PC-9 (cell line): Measurements from ENCODE around the gene IL20RA. TPM values are rescaled to one million over a fixed set of nuclear protein-coding genes. Genes with fewer than 3 reads are reported as not detected.

ENCODE experiments used
- BruUV-seq: library from RNA; stranded (reverse); fragments of 400-500 nt; replicated peaks from 2 replicates; lab custom pipeline; 2021; lab: Mats Ljungman, UMichigan
- CTCF ChIA-PET: fragments of 300-600 bp; sonication (Branson Sonifier 250); formaldehyde crosslinking; loops from one replicate; lab custom pipeline; 2022; ENCODE audit warnings: antibody characterized with exemption; lab: Charles Lee
- POLR2A ChIA-PET: fragments of 300-600 bp; sonication (Branson Sonifier 250); formaldehyde crosslinking; loops from one replicate; lab custom pipeline; 2022; ENCODE audit warnings: antibody characterized with exemption; ENCODE audit not compliant: unreplicated experiment; lab: Charles Lee
- DNase-seq, 2 experiments: peaks; one replicate each; pipeline versions ENCODE4 v3.0.0 to v3.0.0-alpha.2; 2015 to 2022; ENCODE audit warnings: mixed read lengths in 1 of 2
- H2AFZ ChIP-seq: fragments of 200-600 bp; sonication (generic); 2 replicates; pipeline ENCODE4 v1.8.1; 2017; ENCODE audit warnings: antibody characterized with exemption
- H3F3A ChIP-seq: fragments of 200-600 bp; sonication (generic); 2 replicates; pipeline ENCODE4 v1.8.1; 2017; ENCODE audit warnings: antibody characterized with exemption, mild to moderate bottlenecking, low read depth; ENCODE audit not compliant: insufficient read depth
- H3K27ac ChIP-seq: fragments of 200-600 bp; sonication (generic); 2 replicates; pipeline ENCODE4 v1.6.1; 2016; ENCODE audit warnings: mixed run types
- H3K27me3 ChIP-seq: fragments of 200-600 bp; sonication (generic); 2 replicates; pipeline ENCODE4 v1.6.1; 2016; ENCODE audit warnings: low read depth, mixed run types; ENCODE audit not compliant: insufficient read depth
- H3K36me3 ChIP-seq: fragments of 200-600 bp; sonication (generic); 2 replicates; pipeline ENCODE4 v1.6.1; 2016; ENCODE audit warnings: low read depth, mixed run types
- H3K4me1 ChIP-seq: fragments of 200-600 bp; sonication (generic); replicated peaks from 2 replicates; pipeline ENCODE4 v1.6.1; 2016; ENCODE audit warnings: mixed run types; ENCODE audit not compliant: insufficient read depth
- H3K4me2 ChIP-seq: fragments of 200-600 bp; sonication (generic); 2 replicates; pipeline ENCODE4 v1.6.1; 2017; ENCODE audit warnings: mixed run types
- H3K4me3 ChIP-seq: fragments of 200-600 bp; sonication (generic); 2 replicates; pipeline ENCODE4 v1.6.1; 2016; ENCODE audit warnings: mixed run types
- H3K79me2 ChIP-seq: fragments of 200-600 bp; sonication (generic); 2 replicates; pipeline ENCODE4 v1.6.1; 2017; ENCODE audit warnings: low read depth, mixed run types
- H3K9me2 ChIP-seq: fragments of 200-600 bp; sonication (generic); 2 replicates; pipeline ENCODE4 v1.8.1; 2017; ENCODE audit warnings: mild to moderate bottlenecking; ENCODE audit not compliant: insufficient read depth
- H3K9me3 ChIP-seq: fragments of 200-600 bp; sonication (generic); 2 replicates; pipeline ENCODE4 v1.8.1; 2016; ENCODE audit warnings: low read depth; ENCODE audit not compliant: insufficient read depth
- H4K20me1 ChIP-seq: fragments of 200-600 bp; sonication (generic); 2 replicates; pipeline ENCODE4 v1.8.1; 2017; ENCODE audit not compliant: insufficient read depth
- EZH2 ChIP-seq: fragments of 200-600 bp; sonication (generic); IDR thresholded peaks from 2 replicates; pipeline ENCODE4 v1.8.0; 2017; ENCODE audit warnings: antibody characterized with exemption, low read depth
- intact Hi-C: fragments of 100-400 bp; cut with micrococcal nuclease; formaldehyde crosslinking; loops from one replicate; pipeline ENCODE4 v1.10.0; 2022; ENCODE audit not compliant: unreplicated experiment
- total RNA-seq: library from RNA; stranded (reverse); gene quantifications from 2 replicates; pipeline ENCODE4 v1.2.3, GENCODE V29; 2021
- TF ChIP-seq, protein P1 (sequence below): fragments of 200-600 bp; sonication (generic); conservative IDR thresholded peaks from 2 replicates; pipeline ENCODE4 v1.6.1; 2017; ENCODE audit warnings: mixed run types, antibody characterized with exemption, mild to moderate bottlenecking, moderate library complexity

Gene IL20RA
- total RNA-seq, 1 experiment from 2014 or later = 2.5 TPM

DNA sequence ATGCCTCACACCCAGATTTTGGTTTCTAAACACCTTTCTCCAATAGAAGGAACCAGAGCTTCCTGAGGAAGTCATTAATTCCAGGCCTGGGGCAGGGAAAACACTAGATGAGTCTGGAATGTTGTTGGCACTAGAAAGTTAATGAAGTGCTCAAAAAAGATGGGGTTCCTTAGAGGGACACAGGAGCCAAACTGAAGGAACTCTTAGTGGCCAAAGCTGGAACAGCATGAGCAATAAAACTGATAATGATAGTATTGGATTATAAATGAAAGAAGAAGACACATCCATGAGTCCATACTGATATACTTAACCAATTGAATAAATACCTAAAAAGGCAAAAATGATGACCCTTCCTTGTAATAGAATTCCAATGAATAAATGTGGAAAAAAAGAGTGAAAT is 4.4 kb downstream of the IL20RA start:
- intact Hi-C loops = no loop called here
- CTCF ChIA-PET = no interaction called here
- POLR2A ChIA-PET = no interaction called here

DNA sequence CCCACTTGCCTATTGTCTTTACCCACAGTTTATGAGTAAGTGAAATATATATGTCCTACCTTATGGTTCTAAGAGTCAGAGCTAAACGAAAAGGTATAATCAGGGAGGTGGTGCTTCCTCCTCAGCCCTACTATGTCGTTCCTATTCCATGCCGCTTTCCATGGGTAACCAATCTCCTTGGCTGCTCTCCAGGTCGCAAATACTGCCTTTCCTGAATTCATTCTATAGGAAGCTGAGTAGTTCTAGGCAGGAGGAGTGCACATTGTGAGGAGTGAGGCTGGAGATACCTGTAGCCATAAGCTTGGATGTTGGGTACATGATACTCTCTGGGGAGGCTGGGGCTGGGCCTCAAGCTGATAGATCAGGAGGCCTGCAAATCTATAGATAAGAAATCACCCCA is 5.8 kb downstream of the IL20RA start:
- no peak overlapping the region for H3K27ac ChIP-seq
- TF ChIP-seq, protein P1, sequence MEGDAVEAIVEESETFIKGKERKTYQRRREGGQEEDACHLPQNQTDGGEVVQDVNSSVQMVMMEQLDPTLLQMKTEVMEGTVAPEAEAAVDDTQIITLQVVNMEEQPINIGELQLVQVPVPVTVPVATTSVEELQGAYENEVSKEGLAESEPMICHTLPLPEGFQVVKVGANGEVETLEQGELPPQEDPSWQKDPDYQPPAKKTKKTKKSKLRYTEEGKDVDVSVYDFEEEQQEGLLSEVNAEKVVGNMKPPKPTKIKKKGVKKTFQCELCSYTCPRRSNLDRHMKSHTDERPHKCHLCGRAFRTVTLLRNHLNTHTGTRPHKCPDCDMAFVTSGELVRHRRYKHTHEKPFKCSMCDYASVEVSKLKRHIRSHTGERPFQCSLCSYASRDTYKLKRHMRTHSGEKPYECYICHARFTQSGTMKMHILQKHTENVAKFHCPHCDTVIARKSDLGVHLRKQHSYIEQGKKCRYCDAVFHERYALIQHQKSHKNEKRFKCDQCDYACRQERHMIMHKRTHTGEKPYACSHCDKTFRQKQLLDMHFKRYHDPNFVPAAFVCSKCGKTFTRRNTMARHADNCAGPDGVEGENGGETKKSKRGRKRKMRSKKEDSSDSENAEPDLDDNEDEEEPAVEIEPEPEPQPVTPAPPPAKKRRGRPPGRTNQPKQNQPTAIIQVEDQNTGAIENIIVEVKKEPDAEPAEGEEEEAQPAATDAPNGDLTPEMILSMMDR = no peak
- no peak for TF ChIP-seq EZH2
- POLR2A ChIA-PET = no interaction called here
- peaks cover 39% of the 10 kb centered on the region for H3K79me2 ChIP-seq
- H3K4me1 ChIP-seq = peaks cover 17% of the 10 kb centered on the region; the same call in 1 of the 2 replicates
- CTCF ChIA-PET = no interaction called here
- H4K20me1 ChIP-seq = no peaks in the 10 kb centered on the region
- DNase-seq = no peak
- no peaks in the 10 kb centered on the region for H3F3A ChIP-seq
- no peaks in the 10 kb centered on the region for H3K9me2 ChIP-seq
- H3K9me3 ChIP-seq = no peaks in the 10 kb centered on the region
- BruUV-seq = no TSS peak
- no peak overlapping the region for H3K4me2 ChIP-seq
- H3K36me3 ChIP-seq = peaks cover 12% of the 10 kb centered on the region
- no peak overlapping the region for H2AFZ ChIP-seq
- no peaks in the 10 kb centered on the region for H3K27me3 ChIP-seq
- H3K4me3 ChIP-seq = no peak overlapping the region
- intact Hi-C loops = no loop called here

More for the DNA sequence above, 4.4 kb downstream of the IL20RA start:
- Histone ChIP-seq H3K9me3 (no peaks in the 10 kb centered on the region), H3K4me3 (no peak overlapping the region), H3K27ac (no peak overlapping the region), H3K4me2 (no peak overlapping the region), H3K4me1 (peaks cover 22% of the 10 kb centered on the region), H3K36me3 (peaks cover 12% of the 10 kb centered on the region), H3K79me2 (peaks cover 47% of the 10 kb centered on the region), H3K9me2 (no peaks in the 10 kb centered on the region), H3K27me3 (no peaks in the 10 kb centered on the region), H3F3A (peaks cover 6% of the 10 kb centered on the region; the same call in 1 of the 2 replicates), H4K20me1 (no peaks in the 10 kb centered on the region), H2AFZ (no peak overlapping the region)
- no peak for DNase-seq
- BruUV-seq = no TSS peak
- no peak for TF ChIP-seq EZH2
- TF ChIP-seq, protein P1 = peak; percentile 48

DNA sequence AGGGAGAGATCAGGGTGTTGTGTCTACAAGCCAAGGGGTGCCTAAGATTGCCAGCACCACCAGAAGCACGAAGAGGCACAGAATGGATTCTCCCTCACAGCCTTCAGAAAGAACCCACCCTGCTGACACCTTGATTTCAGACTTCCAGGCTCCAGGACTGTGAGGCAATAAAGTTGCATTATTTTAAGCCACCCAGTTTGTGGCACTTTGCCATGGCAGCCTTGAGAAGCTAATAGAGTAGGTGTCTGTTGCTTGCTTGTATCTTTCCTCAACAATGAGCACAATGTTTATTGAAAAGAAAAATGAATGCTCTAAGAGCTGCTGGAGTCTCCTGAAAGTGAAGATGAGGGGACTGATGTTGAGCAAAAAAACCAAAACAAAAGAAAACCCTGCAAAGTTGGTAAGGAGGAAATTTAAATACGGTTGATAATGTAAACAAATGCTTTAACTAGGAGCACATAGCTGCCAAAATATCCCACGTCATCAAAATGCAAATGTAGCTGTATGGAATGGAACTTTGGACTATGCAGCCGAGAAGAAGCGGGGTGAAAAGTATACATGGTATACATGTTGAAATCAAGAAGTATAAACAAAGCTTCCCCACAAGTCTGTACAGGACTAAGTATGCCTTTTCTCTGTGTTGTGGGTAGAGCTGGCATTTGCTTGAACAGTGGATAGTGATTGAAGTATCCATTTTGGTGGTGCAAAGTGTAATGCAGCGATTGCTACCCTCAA is 8.0 kb downstream of the IL20RA start:
- no peak for TF ChIP-seq EZH2
- TF ChIP-seq, protein P1 = no peak
- intact Hi-C loops = no loop called here
- ChIA-PET POLR2A (no interaction called here), CTCF (no interaction called here)
- Histone ChIP-seq H3K9me3 (no peaks in the 10 kb centered on the region), H3K4me3 (no peak overlapping the region), H3K4me2 (no peak overlapping the region), H3K9me2 (no peaks in the 10 kb centered on the region), H3K79me2 (peaks cover 24% of the 10 kb centered on the region), H4K20me1 (no peaks in the 10 kb centered on the region), H3K27ac (no peak overlapping the region), H3F3A (no peaks in the 10 kb centered on the region), H3K27me3 (no peaks in the 10 kb centered on the region), H2AFZ (no peak overlapping the region), H3K36me3 (peaks cover 21% of the 10 kb centered on the region), H3K4me1 (no peaks in the 10 kb centered on the region)
- DNase-seq = no peak
- no TSS peak for BruUV-seq
